Neural cell (in vitro differentiated cells): ENCODE results near the gene P2RX2. TPM values are rescaled to one million over a fixed set of nuclear protein-coding genes. Genes with fewer than 3 reads are reported as not detected.

Source experiments
- H2AFZ ChIP-seq: fragments of 200-600, 300-800 bp; sonication (generic), shearing (Covaris generic); 2 replicates; pipeline ENCODE4 v1.6.0; 2014; ENCODE audit warnings: low read depth, mild to moderate bottlenecking, antibody characterized with exemption, low read length, moderate library complexity
- H3F3A ChIP-seq: fragments of 200-600 bp; shearing (Covaris generic); 2 replicates; pipeline ENCODE4 v1.6.1; 2016; ENCODE audit warnings: mild to moderate bottlenecking, moderate library complexity, mixed read lengths, antibody characterized with exemption, low read length; ENCODE audit not compliant: insufficient read depth, poor library complexity, severe bottlenecking
- H3K27ac ChIP-seq: fragments of 200-600, 300-800 bp; sonication (generic), shearing (Covaris generic); 2 replicates; pipeline ENCODE4 v1.5.1; 2014; ENCODE audit warnings: mild to moderate bottlenecking, low read length, moderate library complexity
- H3K27me3 ChIP-seq: fragments of 300-800, 200-600 bp; sonication (generic), shearing (Covaris generic); 2 replicates; pipeline ENCODE4 v1.6.0; 2014; ENCODE audit warnings: mild to moderate bottlenecking, low read depth, low read length, moderate library complexity; ENCODE audit not compliant: insufficient read depth
- H3K36me3 ChIP-seq: fragments of 300-800, 200-600 bp; sonication (generic), shearing (Covaris generic); 2 replicates; pipeline ENCODE4 v1.5.1; 2014; ENCODE audit warnings: mild to moderate bottlenecking, antibody characterized with exemption, low read length, moderate library complexity; ENCODE audit not compliant: insufficient read depth
- H3K4me2 ChIP-seq: fragments of 300-800, 200-600 bp; sonication (generic), shearing (Covaris generic); 2 replicates; pipeline ENCODE4 v1.6.0; 2014; ENCODE audit warnings: mild to moderate bottlenecking, low read length
- H3K4me3 ChIP-seq: fragments of 300-800, 200-600 bp; sonication (generic), shearing (Covaris generic); 2 replicates; pipeline ENCODE4 v1.5.1; 2014; ENCODE audit warnings: mild to moderate bottlenecking, low read length, moderate library complexity
- H3K79me2 ChIP-seq: fragments of 200-600 bp; shearing (Covaris generic); replicated peaks from 2 replicates; pipeline ENCODE4 v1.6.0; 2014; ENCODE audit warnings: mild to moderate bottlenecking, low read length, moderate library complexity; ENCODE audit not compliant: insufficient read depth
- H3K9ac ChIP-seq: fragments of 300-800, 200-600 bp; sonication (generic), shearing (Covaris generic); 2 replicates; pipeline ENCODE4 v1.6.1; 2016; ENCODE audit warnings: mild to moderate bottlenecking, low read length, mixed read lengths
- H3K9me2 ChIP-seq: fragments of 200-600 bp; shearing (Covaris generic); 2 replicates; pipeline ENCODE4 v1.6.1; 2016; ENCODE audit warnings: mild to moderate bottlenecking, low read length, mixed read lengths; ENCODE audit not compliant: insufficient read depth
- H3K9me3 ChIP-seq: fragments of 200-600, 300-800 bp; sonication (generic), shearing (Covaris generic); 2 replicates; pipeline ENCODE4 v1.6.1; 2016; ENCODE audit warnings: mild to moderate bottlenecking, mixed run types, low read length, moderate library complexity, mixed read lengths
- H4K20me1 ChIP-seq: fragments of 200-600 bp; shearing (Covaris generic); 2 replicates; pipeline ENCODE4 v1.6.1; 2016; ENCODE audit warnings: mild to moderate bottlenecking, mixed run types; ENCODE audit not compliant: insufficient read depth
- CTCF ChIP-seq: fragments of 450-650 bp; IDR thresholded peaks from 2 replicates; pipeline ENCODE4 v1.5.1; 2014; ENCODE audit warnings: antibody characterized with exemption, mild to moderate bottlenecking, moderate library complexity; ENCODE audit not compliant: poor library complexity, severe bottlenecking
- EP300 ChIP-seq: fragments of 450-650 bp; conservative IDR thresholded peaks from 2 replicates; pipeline ENCODE4 v1.6.1; 2014; ENCODE audit warnings: antibody characterized with exemption, mild to moderate bottlenecking, moderate library complexity; ENCODE audit not compliant: poor library complexity, severe bottlenecking
- EZH2 ChIP-seq: fragments of 200-600, 300-800 bp; shearing (Covaris generic), sonication (generic); IDR thresholded peaks from 2 replicates; pipeline ENCODE4 v1.6.1; 2014; ENCODE audit warnings: antibody characterized with exemption, low read length, borderline replicate concordance, mild to moderate bottlenecking; ENCODE audit not compliant: insufficient read depth, poor library complexity, severe bottlenecking
- MXI1 ChIP-seq: fragments of 450-650 bp; conservative IDR thresholded peaks from 2 replicates; pipeline ENCODE4 v1.6.1; 2014; ENCODE audit warnings: antibody characterized with exemption, mild to moderate bottlenecking; ENCODE audit not compliant: poor library complexity, severe bottlenecking
- POLR2AphosphoS5 ChIP-seq: IDR thresholded peaks from 2 replicates; pipeline ENCODE4 v1.6.1; 2012
- RAD21 ChIP-seq: fragments of 450-650 bp; conservative IDR thresholded peaks from 2 replicates; pipeline ENCODE4 v1.6.1; 2014; ENCODE audit warnings: antibody characterized with exemption, mild to moderate bottlenecking, moderate library complexity
- REST ChIP-seq: IDR thresholded peaks from 2 replicates; pipeline ENCODE4 v1.6.1; 2012; ENCODE audit warnings: borderline replicate concordance
- SMC3 ChIP-seq: fragments of 450-650 bp; conservative IDR thresholded peaks from 2 replicates; pipeline ENCODE4 v1.6.1; 2014; ENCODE audit warnings: antibody characterized with exemption, mild to moderate bottlenecking, moderate library complexity; ENCODE audit not compliant: poor library complexity
- TAF1 ChIP-seq: IDR thresholded peaks from 2 replicates; pipeline ENCODE4 v1.6.1; 2012; ENCODE audit warnings: low read depth
- polyA plus RNA-seq: library from polyadenylated mRNA; depleted of rRNA; stranded (reverse); fragments of >200 nt; gene quantifications from 2 replicates; pipeline ENCODE4 v1.2.3, GENCODE V29; 2014

P2RX2 gene
- polyA plus RNA-seq, 1 donor from 2014 or later: not detected

GRCh38 chr12:132593071-132593470, 25.5 kb upstream of the P2RX2 start:
- no peak overlapping the region for H2AFZ ChIP-seq
- H3F3A ChIP-seq: peaks cover 4% of the 10 kb centered on the region
- H3K27ac ChIP-seq: no peak overlapping the region
- no peak overlapping the region for H3K4me3 ChIP-seq
- H3K4me2 ChIP-seq: no peak overlapping the region
- H3K27me3 ChIP-seq: no peaks in the 10 kb centered on the region
- H4K20me1 ChIP-seq: no peaks in the 10 kb centered on the region
- no peak overlapping the region for H3K9ac ChIP-seq
- TF ChIP-seq MXI1 (no peak), CTCF (no peak), EP300 (no peak), REST (no peak), EZH2 (no peak), POLR2AphosphoS5 (no peak), RAD21 (no peak), SMC3 (no peak), TAF1 (no peak)
- H3K79me2 ChIP-seq: no peaks in the 10 kb centered on the region
- H3K9me3 ChIP-seq: peaks cover 4% of the 10 kb centered on the region
- no peaks in the 10 kb centered on the region for H3K9me2 ChIP-seq
- no peaks in the 10 kb centered on the region for H3K36me3 ChIP-seq

GRCh38 chr12:132593521-132593920, 25.1 kb upstream of the P2RX2 start:
- Histone ChIP-seq H3K9me2 (no peaks in the 10 kb centered on the region), H3K4me3 (peak overlapping the region; percentile 50), H3K27ac (peak overlapping the region; percentile 36), H3F3A (peaks cover 4% of the 10 kb centered on the region), H4K20me1 (no peaks in the 10 kb centered on the region), H3K27me3 (no peaks in the 10 kb centered on the region), H2AFZ (no peak overlapping the region), H3K36me3 (no peaks in the 10 kb centered on the region), H3K79me2 (no peaks in the 10 kb centered on the region), H3K4me2 (no peak overlapping the region), H3K9me3 (peaks cover 4% of the 10 kb centered on the region), H3K9ac (peak overlapping the region; percentile 32)
- TF ChIP-seq POLR2AphosphoS5 (no peak), EZH2 (no peak), RAD21 (no peak), EP300 (no peak), REST (no peak), TAF1 (no peak), MXI1 (no peak), SMC3 (no peak), CTCF (no peak)
